HG02588 (cell line): ENCODE measurements around the gene AUTS2.

Experiments
- ATAC-seq: cut with Tn5 transposase; IDR thresholded peaks from one replicate; pipeline ENCODE4 v1.9.1; 2021; ENCODE audit warnings: mild to moderate bottlenecking, moderate library complexity; ENCODE audit not compliant: unreplicated experiment

AUTS2 gene

DNA sequence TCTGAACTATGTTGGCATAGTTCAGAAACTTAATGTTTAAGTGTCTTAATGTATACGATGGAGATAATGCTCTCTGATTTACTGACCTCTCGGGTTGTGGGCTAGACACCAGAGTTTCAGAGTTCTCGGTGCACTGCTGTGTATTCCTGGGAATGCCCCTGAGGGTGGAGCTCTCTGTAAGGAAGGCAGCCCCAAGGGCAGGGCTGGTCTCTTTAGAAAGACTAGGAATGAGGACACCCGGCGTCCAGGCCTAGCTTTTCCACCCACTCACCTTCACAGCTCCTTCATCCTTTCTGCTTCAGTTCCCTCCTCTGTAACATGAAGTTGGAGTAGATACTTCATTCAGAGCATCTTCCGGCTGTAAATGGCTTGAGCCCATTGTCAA lies 997.1 kb downstream of the AUTS2 start:
- ATAC-seq, result no peak

DNA sequence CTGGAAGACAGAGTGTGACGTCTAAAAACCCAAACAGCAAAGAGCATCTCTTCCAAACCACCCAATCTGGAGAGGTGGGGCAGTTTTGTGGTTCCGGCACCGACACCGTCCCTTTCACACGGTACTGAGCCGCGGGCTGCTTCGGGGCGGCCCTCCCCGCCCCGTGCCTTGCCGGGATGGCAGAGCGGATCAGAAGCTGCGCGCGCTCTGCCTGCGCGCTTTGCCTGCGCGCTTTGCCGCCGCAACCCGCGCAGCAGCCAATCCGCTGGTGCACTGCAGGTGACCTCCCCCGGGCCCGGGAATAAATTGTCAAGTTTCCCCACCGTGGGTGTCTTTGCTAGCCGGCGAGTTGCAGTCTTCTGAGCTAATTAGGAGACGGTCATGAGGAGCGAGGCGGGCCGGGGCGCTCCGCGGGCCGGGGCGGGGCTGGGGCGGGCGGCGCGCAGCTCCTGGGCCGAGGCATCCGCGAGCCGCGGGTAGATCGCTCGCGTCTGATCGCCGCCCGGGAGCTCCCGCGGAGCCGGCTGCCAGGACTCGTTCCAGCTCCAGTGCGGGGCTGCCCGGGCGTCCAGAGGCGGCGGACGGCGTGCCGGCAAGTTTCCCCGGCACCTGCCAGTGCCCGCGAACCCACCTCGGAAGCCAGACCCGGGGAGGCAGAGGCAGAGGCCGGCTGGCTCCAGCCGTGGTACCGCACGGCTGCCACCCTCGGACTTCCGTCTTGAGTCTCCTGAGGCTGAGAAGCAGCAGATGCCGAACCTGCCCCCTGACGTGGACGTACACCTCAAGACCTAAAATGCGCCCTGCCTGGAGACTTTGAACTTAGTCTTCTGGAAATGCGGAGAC lies 997.7 kb downstream of the AUTS2 start:
- ATAC-seq, result no peak

DNA sequence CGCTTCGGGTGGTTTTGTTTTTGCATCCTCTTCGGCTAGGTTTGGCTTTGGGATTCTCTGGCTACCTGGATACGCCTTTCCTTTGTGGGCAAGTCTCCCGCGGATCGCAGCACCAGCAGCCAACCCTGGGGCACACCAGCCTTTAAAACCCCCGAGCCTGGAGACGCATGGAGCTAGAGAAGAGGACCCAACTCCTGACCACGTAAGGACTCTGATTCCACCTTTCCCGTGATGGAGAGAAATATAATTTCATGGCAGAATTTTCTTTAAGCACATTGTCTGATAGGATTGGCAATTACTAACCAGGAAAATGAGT lies 998.3 kb downstream of the AUTS2 start:
- ATAC-seq, result no peak

- ATAC-seq, result no peak
These were observed 998.8 kb downstream of the AUTS2 start for GRCh38 chr7:70597066-70597465.

GRCh38 chr7:70598976-70599375 lies 1000.7 kb downstream of the AUTS2 start:
- ATAC-seq, result no peak

GRCh38 chr7:70599446-70600190 lies 1001.3 kb downstream of the AUTS2 start:
- no peak for ATAC-seq

GRCh38 chr7:70600993-70601392 lies 1002.7 kb downstream of the AUTS2 start:
- no peak for ATAC-seq

- no peak for ATAC-seq
These were observed 1003.8 kb downstream of the AUTS2 start for GRCh38 chr7:70602117-70602516.

- no peak for ATAC-seq
These were observed 1009.0 kb downstream of the AUTS2 start for GRCh38 chr7:70607281-70607680.

DNA sequence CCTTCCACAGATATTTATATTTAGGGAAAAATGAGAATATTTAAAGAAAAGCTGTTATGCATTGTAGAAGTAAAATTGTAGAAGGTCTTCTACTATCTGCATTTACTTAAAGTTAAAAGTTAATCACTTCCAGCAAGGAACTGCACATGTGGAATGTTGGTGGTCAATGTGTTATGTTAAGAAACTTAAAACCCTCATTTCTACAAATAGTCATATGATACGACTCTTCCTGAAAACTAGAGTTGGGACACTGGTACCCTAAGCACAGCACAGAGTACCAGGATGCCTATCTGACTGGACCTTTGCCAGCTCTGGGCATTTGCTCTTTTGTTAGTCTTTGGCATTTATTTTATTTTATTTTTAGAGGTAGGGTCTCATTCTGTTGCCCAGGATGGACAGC lies 1009.5 kb downstream of the AUTS2 start:
- ATAC-seq, result no peak

GRCh38 chr7:70608229-70608628 lies 1010.0 kb downstream of the AUTS2 start:
- no peak for ATAC-seq

DNA sequence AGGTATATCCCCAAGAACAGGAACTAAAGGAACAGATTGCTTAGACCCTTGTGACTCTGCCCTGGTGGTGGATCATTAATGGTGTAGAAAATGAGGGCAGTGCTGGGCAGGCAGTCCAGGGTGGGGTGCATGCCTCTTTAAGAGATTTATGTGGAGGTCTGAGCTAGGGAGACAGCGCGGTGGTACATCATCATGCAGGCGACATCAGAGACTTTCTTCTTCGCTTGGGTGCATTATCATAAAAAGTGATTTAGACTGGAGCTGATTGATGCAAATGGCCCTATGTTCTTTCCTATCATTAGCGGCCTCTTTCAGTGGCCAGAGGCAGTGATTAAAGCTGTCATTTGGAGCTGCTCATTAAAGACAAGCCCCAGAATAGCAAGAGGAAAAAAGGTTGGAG lies 1014.5 kb downstream of the AUTS2 start:
- no peak for ATAC-seq

DNA sequence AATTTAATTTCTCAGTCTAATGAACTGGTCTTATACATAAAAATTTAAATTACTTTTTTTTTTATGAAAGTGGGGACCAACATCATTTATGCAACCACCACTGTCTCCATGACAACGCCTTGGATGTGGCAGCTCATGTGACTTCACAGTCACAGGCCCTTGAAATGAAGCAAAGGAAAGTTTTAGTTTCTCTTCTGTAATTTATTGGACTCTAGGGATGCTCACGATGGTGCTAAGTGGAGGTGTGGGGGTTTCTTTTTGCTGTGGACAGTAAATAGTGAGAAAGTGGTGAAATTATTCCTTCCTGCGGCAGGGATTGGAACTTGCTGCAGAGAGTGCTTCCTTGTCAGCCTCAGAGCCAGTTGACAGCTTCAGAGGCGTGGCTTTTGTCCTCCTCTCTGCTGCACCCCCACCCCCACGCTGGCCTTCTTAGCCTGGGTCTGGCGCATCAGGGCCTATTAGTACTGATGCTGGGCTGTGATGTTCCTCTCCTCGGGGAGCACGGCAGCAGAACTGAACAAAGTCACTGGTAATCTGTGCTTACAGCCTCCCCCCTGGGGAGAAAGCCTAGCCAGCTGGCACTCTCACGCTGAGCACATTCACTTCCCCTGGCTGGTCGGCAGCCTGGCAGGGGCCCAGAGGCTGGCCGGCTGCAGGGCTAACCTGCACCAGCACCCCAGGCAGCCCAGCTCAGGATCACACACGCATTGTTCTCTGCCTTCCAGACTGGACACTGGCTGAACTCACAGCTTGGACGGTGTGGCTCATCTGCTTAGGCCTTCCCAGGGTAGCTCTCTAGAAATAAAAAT lies 1016.2 kb downstream of the AUTS2 start:
- no peak for ATAC-seq

DNA sequence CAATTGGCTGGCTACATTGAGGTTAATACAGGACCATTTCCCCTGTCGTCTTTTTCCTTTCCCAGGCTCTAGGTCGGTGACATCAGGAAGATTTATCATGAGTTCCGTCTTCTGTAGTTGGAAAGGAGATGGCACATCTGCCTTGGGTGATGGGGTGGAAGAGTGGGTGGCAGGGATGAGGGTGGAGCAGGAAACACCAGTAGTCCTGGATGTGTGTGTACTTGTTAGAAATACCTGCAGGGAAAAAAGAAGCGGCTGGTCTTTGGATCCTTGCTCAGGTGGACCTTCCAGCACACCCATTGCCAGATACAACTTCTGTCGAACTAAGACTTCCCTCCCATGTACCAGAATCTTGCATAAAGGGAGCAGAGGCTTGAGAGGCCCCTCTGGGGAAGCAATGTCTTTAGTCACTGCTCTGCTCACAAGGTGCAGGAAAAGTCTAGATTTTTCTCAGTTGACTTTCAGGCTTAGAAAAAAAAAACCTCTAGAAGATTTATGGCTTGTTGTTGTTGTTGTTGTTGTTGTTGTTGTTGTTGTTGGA lies 1016.9 kb downstream of the AUTS2 start:
- no peak for ATAC-seq

GRCh38 chr7:70616211-70616610 lies 1017.9 kb downstream of the AUTS2 start:
- ATAC-seq, result no peak

- ATAC-seq, result no peak
These were observed 1018.5 kb downstream of the AUTS2 start for GRCh38 chr7:70616821-70617220.

DNA sequence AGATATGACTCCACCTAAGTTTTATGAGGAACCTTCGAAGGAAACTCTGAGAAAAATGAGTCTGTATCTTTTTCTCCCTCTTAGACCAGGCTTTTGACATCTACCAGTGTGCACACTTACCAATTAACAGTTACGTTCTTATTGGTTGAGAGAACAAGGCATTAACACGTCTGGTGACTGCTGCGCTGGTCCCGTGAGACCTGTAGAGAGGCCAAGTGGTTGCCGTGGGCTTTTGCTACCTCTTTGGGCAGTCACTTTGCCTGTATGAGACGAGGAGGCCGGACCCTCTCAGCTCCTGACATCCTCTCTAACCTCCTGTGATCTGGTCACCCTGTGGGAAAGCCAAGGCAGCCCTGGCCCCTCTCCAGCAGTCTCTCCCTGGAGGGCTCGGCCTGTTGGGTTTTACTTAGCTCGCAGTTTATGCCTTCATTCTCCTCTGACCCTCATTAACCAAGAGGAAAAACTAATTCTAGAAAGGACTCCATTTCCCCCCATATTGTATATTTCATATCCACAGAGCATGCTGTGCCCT lies 1019.8 kb downstream of the AUTS2 start:
- no peak for ATAC-seq

DNA sequence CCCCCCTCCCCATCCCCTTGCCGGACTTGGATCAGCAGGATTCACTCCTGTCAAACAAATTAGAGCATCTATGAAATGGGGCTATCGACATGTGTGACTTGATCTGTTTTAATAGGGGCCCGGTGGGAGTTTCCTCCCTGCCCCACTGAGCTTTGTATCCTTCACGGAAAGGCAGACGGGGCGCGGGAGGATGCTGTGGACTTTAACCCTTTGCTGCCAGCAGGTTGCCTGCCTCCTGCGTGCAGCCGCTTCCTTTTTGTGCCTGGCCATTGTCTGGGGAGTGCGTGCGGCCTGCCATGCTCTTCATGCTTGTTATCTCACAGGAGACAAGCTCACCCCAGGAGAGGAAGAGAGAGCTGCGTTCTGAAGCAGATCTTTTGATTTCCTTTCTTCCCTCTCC lies 1020.9 kb downstream of the AUTS2 start:
- no peak for ATAC-seq

- no peak for ATAC-seq
These were observed 1021.4 kb downstream of the AUTS2 start for GRCh38 chr7:70619659-70620058.

DNA sequence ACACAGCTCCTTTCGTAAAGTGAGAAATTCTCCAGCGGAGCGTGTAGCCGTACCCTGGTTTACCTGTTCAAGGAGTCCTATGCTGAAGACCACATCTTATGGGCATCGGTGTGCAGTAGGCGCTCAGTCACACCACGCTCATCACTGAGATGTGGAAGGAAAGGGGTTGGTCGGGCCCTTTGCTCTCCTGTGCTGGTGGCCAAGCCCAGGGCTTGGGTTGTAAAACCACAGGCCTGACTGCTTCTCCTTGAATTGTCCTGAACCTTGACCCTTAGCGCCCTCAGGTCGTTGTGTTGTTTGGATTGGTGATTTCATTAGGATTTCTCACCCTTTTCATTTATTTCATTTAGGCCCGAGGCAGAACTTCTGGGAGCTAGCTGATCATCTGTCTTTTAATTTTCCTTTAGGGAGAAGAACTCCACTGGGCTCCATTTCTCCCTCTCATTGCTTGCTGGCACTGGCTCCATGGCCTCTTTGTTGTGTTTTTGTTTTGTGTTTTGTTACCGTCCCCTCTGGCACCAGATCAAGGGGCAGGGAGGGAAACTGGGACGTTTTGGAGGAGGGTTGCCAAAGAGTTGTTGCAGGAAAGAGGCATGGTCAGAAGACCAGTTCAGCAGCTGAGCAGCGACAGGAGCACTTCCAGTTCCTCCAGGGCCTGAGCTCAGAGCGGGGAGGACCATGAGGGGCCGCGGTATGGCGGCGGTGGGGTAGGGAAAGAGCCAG lies 1022.2 kb downstream of the AUTS2 start:
- no peak for ATAC-seq
